Psoas muscle (tissue), 8 donors: ENCODE data around the gene OASL. TPM values are rescaled to one million over a fixed set of nuclear protein-coding genes. Genes with fewer than 3 reads are reported as not detected.

ENCODE experiments used
- ATAC-seq, 4 donors: fragments of 200-7000 bp; cut with Tn5 transposase; one replicate each; pipeline ENCODE4 v1.9.1; 2020; ENCODE audit warnings: moderate library complexity in 3 of 4, mild to moderate bottlenecking in 2 of 4
- DNase-seq, 2 donors: peaks; one replicate each; pipeline ENCODE4 v3.0.0-alpha.2; 2020
- H3K27ac ChIP-seq: fragments of 200-600 bp; one replicate; pipeline ENCODE4 v1.8.0; 2022
- H3K27me3 ChIP-seq, 3 donors: fragments of 200-600 bp in 1 of 3; one replicate each; pipeline versions ENCODE4 v1.6.1 to v1.8.0; 2013 to 2022; ENCODE audit warnings: low read length in 2 of 3, mild to moderate bottlenecking in 2 of 3, moderate library complexity in 1 of 3; ENCODE audit not compliant: insufficient read depth in 3 of 3
- H3K36me3 ChIP-seq, 2 donors: fragments of 200-600 bp in 1 of 2; one replicate each; pipeline versions ENCODE4 v1.6.1 to v1.8.0; 2013 to 2022; ENCODE audit warnings: low read depth in 1 of 2, mild to moderate bottlenecking in 1 of 2, moderate library complexity in 1 of 2; ENCODE audit not compliant: insufficient read depth in 1 of 2
- H3K4me1 ChIP-seq: fragments of 200-600 bp; one replicate; pipeline ENCODE4 v1.8.0; 2022
- H3K4me3 ChIP-seq: fragments of 200-600 bp; one replicate; pipeline ENCODE4 v1.8.0; 2022; ENCODE audit warnings: mild to moderate bottlenecking
- H3K9me3 ChIP-seq: fragments of 200-600 bp; one replicate; pipeline ENCODE4 v1.8.0; 2022
- CTCF ChIP-seq: fragments of 200-600 bp; IDR thresholded peaks from one replicate; pipeline ENCODE4 v1.8.0; 2022; ENCODE audit warnings: antibody characterized with exemption
- WGBS, 3 donors: extraction: QIAGEN DNeasy Blood & Tissue Kit; methylation state at CpG; one replicate each; pipeline versions ENCODE4 v1.1.6 to v1.1.7; 2013; 5-methylcytosine and 5-hydroxymethylcytosine counted together
- intact Hi-C, 2 donors: fragments of 100-400 bp; cut with DNase I; formaldehyde crosslinking; loops; one replicate each; pipeline versions ENCODE4 v1.11.0 to v1.14.2; 2022
- polyA plus RNA-seq, 3 donors: library from polyadenylated mRNA; stranded (reverse); fragments of 200-250 nt; gene quantifications; one replicate each; pipeline ENCODE4 v1.2.3, GENCODE V29; 2013
- total RNA-seq, 4 donors: library from RNA; stranded (reverse); fragmentation: NEBNext Ultra II Directional in 2 of 4; extraction: Animal tissue kit (Norgen Biotek cat#: 25700) in 2 of 4; gene quantifications; one replicate each; pipeline versions ENCODE4 v1.2.1 to v1.2.4, GENCODE V29; 2021 to 2023
- donor health status: healthy with polysubstance abuse.
- donor health status: DM: no; HTN: no; CAD: no; lungs with moderate emphysema.
- donor health status: Bipolar disorder and iron deficiency.
- donor health status: healthy.
- donor health status: DM: yes; HTN: yes; CAD: no.
- donor health status: DM: no; HTN: no; CAD: no.
- donor health status: DM: no; HTN: no; CAD: no.
- donor health status: DM: yes; HTN: yes; CAD: no.

Gene OASL
- total and polyA plus RNA-seq, 7 donors, result 0.15 to 0.30 (median 0.28) TPM; not detected in 1

GRCh38 chr12:121018860-121019617 lies 20.0 kb downstream of the OASL start:
- intact Hi-C loops, result no loop called here
- H3K27ac ChIP-seq, result no peak overlapping the region
- H3K27me3 ChIP-seq, result peaks cover 0 to 1% (median 0%) of the 10 kb centered on the region in 3 donors
- no peak for ATAC-seq
- no peaks in the 10 kb centered on the region for H3K36me3 ChIP-seq
- DNase-seq, result no peak
- WGBS, 3 donors, result 85 to 91% (median 89%) methylated on average over 2 of the region's 2 CpGs
- TF ChIP-seq CTCF, result no peak
- no peaks in the 10 kb centered on the region for H3K9me3 ChIP-seq
- peaks cover 11% of the 10 kb centered on the region for H3K4me1 ChIP-seq
- H3K4me3 ChIP-seq, result no peak overlapping the region

DNA sequence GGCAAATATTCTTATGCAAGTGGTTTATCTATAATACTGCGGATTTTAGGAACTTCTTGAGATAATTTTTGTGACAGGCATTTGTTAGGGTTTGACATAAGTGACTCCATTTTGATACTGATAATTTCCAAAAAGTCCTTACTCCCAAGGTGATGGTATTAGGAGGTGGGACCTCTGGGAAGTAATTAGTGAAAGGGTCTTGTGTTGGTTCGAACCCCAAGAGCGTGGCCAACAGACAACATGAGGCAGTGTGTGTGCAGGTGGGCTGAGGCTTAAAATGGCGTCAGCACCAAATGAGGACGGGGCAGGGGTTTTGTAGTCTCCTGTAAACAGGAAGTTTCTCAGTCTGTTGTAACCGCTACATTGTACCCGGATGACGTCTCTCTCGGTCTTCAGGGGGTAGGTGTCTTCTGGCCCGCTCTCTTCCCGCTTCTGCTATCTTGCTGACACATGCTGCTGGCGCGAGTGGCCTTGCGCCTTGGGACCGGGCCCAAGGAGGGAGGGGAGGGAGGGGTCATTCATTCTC lies 21.0 kb downstream of the OASL start:
- DNase-seq, result no peak
- Histone ChIP-seq H3K27me3 (peaks cover 0 to 1% (median 0%) of the 10 kb centered on the region in 3 donors), H3K4me3 (no peak overlapping the region), H3K36me3 (peaks cover 0 to 6% of the 10 kb centered on the region in 2 donors), H3K4me1 (peaks cover 11% of the 10 kb centered on the region), H3K27ac (no peak overlapping the region), H3K9me3 (no peaks in the 10 kb centered on the region)
- TF ChIP-seq CTCF, result no peak
- no peak for ATAC-seq
- WGBS, 3 donors, result 86 to 91% (median 90%) methylated on average over 14 to 15 of the region's 15 CpGs
- intact Hi-C loops, result no loop called here

GRCh38 chr12:121015825-121016766 lies 22.9 kb downstream of the OASL start, which contains the start of gene C12orf43:
Gene C12orf43, minus strand, starts transcription at chr12:121016487. Its CDS starts 13 bp downstream, at chr12:121016474.
- H3K4me1 ChIP-seq, result peaks cover 11% of the 10 kb centered on the region
- H3K27ac ChIP-seq, result peak within 1 kb of the TSS; percentile 80
- WGBS, 3 donors, result 1 to 2% (median 1%) methylated on average over 34 of the region's 34 CpGs
- peaks cover 0 to 18% of the 10 kb centered on the region in 2 donors for H3K36me3 ChIP-seq
- peak; percentile 99 to 100 (median 100) for ATAC-seq
- intact Hi-C loops, result no loop called here
- peak within 1 kb of the TSS; percentile 99 for H3K4me3 ChIP-seq
- DNase-seq, result peak; percentile 90 to 93
- TF ChIP-seq CTCF, result no peak
- H3K27me3 ChIP-seq, result no peaks in the 10 kb centered on the region
- H3K9me3 ChIP-seq, result no peaks in the 10 kb centered on the region

DNA sequence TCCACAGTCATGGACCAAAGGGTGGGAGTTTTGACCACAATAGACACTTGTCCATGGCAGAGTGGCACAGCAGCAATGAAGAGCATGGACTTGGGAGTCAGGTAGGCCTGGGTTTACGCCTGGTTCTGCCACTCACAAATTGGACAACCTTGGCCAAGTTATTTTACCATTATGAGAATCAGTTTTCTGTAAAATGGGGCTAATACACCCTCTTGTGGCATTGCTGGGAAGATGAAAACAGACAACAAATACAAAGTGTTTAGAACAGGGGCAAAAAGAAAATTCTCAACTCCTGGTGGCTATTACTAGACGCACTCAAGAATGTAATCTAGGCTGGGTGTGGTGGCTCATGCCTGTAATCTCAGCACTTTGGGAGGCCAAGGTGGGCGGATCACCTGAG lies 25.3 kb downstream of the OASL start:
- WGBS, 3 donors, result 87 to 91% (median 87%) methylated on average over 3 of the region's 3 CpGs
- no peaks in the 10 kb centered on the region for H3K27me3 ChIP-seq
- ATAC-seq (no peak), DNase-seq (no peak)
- H3K9me3 ChIP-seq, result no peaks in the 10 kb centered on the region
- intact Hi-C loops, result no loop called here
- peaks cover 3 to 41% of the 10 kb centered on the region in 2 donors for H3K36me3 ChIP-seq
- no peak overlapping the region for H3K4me3 ChIP-seq
- no peak overlapping the region for H3K27ac ChIP-seq
- H3K4me1 ChIP-seq, result peaks cover 11% of the 10 kb centered on the region
- TF ChIP-seq CTCF, result no peak
